NCI-H2107 (cell line): ENCODE measurements around the gene ASCC1.
A peak's percentile ranks its signal among the peaks of the same experiment; 100 is the strongest.
"Not testable (repeated sequence)": the region's sequence is repeated elsewhere in the genome, so short reads cannot be mapped to it uniquely, and the experiment has no call there.

Experiments used
- DNase-seq: peaks from one replicate; lab custom pipeline; 2025; lab: John Stamatoyannopoulos, UW

The ASCC1 gene

DNA sequence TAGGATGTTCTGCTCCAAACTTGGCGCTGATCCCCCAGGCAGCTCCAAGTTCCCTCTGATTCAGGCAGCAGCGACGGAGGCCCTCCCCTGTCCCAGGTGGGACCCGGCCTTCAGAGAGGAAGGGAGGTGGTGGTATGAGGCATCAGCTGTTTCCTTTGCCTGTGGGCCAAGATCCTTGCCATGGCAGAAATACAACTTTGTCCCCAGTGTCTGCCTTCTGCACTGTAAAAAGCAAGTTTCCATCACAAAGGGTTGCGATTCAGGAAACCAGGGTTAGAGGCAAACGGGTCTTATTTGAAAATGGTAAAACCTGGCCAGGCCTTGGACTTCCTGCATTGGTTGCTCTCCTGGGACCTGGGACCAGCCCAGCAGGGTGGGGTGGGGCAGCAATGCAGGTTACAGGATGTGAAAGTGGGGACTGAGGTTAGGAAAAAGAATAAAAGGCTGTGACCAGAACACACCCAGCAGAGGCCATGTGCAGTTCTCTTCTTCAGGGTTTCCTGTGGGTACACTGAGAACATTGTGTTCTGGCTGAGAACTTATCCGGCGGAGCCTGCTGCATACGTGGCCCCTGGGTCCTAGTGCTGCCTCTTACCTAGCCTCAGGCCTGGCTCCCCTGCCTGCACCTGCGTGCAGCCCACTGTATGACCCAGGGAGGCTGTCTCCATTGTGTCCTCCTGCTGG lies 32.5 kb upstream of the ASCC1 start:
- no peak for DNase-seq

DNA sequence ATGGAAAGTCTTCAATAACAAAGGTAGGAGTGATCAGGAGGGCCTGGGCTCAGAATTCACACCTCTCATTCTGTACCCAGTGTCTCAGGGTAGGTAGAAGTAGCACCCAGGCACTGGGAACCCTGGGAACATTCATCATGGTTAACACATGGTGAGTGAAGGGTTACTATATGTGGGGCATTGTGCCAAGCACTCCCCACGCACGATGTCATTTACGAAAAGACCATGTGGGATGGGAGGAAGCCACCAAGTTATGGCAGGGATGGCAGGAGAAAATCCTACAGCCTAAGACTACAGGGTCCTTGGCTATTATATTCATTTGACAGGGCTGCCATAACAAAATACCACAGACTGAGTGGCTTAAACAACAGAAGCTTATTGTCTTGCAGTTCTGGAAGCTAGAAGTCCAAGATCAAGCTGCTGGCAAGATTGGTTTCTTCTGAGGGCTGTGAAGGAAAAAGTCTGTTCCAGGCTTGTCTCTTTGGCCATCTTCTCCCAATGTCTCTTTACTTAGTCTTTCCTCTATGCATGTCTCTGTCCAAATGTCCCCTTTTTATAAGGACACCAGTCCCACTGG lies 30.0 kb upstream of the ASCC1 start:
- no peak for DNase-seq

DNA sequence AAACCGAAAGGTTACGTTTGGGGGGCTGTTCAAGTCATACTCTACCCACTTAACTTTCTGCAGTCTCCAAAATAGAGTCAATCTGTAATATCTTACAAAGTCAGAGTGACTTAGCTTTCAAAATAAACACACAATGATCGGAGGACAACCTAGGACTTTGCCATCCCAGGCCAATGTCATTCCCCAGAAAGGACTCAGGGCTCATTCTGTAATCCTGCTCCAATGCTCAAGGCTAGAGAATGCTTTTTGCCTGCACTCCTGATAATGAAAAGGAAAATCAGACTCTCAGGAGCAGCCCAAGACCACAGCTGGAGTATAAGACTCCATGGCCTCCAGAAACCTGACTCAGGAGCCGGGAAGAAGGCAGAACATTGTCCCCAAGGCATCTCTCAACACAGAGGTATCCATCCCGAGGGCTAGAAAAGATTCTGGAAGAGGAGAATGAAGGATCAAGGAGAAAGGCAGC lies 28.5 kb upstream of the ASCC1 start:
- no peak for DNase-seq

DNA sequence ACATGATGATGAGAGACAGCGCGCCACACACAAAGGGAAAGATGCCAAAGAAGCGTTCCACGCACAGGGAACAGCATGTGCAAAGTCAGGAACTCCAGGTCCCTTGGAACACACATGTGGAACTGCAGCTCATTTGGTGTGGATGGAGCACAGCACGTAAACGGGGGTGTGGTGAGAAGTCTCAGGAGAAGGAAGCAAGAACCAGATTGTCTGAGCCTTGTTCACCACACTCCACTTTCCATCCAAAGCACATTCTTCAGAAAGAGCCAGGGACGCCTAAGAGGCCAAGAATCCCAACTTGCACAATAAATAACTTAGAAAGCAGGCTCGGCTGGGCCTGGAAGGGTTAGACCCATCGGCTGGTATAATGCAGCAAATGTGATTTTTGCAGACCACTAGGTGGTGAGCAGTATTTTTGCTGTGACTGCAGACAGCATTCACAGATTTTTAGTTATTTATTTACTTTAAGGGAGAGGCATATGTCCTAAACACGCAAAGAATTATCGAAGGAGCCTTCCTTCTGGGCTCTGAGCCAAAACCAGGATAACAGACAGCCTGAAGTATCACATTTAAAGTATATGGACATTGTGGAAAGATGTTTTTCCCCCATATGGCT lies 27.9 kb upstream of the ASCC1 start:
- no peak for DNase-seq

DNA sequence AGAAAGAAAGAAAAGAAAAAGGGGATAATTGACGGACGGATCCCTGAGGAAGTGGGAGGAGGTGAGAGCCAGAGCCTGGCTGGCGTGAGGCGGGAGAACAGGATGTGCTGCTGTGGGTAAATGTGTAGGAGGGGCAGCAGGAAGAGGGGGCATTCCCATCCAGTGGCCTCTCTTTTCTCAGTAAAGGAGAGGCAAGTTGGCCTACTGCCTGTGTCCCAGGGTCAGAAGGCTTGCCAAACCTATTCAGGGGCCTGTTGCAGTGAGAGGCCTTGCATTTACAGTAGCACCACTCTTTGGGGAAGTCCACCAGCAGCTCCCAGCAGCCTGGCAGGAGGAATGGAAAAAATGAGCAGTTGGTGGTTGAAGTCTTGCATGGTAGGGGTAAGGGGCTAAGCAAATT lies 26.6 kb upstream of the ASCC1 start:
- DNase-seq, result no peak

GRCh38 chr10:72241691-72242252 lies 25.7 kb upstream of the ASCC1 start:
- DNase-seq, result no peak

DNA sequence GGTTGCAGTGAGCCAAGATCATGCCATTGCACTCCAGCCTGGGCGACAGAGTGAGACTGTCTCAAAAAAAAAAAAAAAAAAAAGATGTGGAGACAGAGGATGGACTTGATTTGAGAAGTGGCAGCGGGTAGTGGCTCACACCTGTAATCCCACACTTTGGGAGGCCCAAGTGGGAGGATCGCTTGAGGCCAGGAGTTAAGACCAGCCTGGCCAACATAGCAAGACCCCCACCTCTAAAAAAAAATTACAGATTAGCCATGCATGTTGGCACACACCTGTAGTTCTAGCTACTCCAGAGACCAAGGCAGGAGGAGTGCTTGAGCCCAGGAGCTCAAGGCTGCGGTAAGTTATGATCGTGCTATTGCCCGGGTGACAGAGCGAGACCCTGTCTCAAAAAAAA lies 24.3 kb upstream of the ASCC1 start:
- no peak for DNase-seq

- DNase-seq, result no peak
Measured at GRCh38 chr10:72239409-72239808, 23.3 kb upstream of the ASCC1 start.

DNA sequence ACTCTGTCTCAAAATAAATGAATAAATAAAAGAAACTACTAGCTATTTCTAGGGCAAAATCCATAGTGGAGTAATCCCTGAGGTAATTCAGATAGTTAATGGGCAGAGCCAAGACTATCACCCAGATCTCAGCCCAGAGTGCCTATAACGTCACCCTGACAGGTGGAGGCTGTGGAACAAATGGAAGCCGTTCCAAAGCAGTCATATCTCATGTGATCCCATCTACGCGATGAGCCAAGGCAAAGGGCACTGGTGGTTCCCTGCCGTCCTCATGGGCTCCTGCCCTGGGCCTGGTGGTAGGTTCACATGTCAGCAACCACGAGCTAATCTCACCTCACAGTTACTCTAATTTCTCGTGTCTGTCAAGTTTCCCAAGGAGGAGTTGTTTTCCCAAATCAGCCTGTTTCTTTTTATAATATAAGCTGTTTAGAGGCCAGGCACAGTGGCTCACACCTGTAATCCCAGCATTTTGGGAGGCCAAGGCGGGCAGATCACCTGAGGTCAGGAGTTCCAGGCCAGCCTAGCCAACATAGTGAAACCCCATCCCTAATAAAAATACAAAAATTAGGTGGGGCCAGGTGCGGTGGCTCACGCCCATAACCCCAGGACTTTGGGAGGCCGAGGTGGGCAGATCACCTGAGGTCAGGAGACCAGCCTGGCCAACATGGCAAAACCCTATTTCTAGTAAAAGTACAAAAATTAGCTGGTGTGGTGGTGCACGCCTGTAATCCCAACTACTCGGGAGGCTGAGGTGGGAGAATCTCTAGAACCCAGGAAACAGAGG lies 22.5 kb upstream of the ASCC1 start:
- no peak for DNase-seq

DNA sequence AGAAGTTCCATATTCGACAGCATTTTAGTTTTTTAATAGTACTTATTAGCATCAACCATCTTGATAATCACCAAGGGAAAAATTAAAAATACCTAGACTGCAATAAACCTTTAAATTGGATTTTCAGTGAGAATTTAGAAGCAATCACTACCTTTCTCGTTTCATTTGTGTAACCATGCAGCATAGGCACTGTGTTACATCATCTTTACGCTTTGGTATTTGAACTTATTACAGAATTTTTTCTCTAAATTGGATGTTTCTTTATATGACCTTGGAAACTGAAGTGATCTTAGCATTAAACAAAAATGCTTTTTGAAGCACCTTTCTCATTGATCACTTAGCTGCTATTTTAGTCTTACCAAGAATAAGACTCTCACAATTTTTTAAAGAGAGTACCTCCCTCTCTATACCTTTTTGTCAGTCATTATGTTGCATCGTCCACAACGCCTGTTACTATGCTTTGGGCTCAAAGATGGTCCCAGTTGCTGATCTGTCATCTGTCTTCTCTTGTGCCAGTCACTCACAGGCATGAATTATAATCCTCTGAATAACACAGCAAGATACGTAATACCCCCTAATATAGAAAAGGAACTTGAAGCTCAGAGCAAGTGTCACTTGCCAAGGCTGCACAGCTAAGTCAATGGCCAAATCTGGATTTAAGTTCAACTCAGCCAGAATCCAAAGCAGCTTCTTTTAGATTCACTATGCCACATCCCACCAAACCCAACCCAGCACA lies 19.6 kb upstream of the ASCC1 start:
- no peak for DNase-seq

DNA sequence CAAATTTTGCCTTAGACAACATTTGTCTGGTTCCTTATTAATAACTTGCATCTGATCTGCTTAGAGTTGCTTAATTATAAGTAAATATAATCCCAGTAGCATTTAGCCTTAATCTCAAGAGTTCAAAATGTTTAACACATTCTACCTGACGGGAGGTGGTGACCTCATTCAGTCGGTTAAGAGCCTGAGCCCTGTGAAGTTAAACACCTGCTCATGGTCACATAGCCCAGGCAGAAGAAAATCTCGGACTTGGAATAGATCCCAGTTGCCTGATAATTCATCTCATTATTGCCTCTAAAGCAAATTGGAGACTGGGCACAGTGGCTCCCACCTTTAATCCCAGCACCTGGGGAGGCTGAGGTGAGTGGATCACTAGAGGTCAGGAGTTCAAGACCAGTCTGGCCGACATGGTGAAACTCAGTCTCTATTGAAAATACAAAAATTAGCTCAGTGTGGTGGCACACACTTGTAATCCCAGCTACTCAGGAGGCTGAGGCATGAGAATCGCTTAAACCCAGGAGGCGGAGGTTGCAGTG lies 18.6 kb upstream of the ASCC1 start:
- DNase-seq, result peak; percentile 2

GRCh38 chr10:72233621-72234020 lies 17.5 kb upstream of the ASCC1 start:
- DNase-seq, result no peak

GRCh38 chr10:72229261-72230251 lies 13.5 kb upstream of the ASCC1 start:
- no peak for DNase-seq

GRCh38 chr10:72228318-72228751 lies 12.3 kb upstream of the ASCC1 start:
- DNase-seq, result peak; percentile 40

DNA sequence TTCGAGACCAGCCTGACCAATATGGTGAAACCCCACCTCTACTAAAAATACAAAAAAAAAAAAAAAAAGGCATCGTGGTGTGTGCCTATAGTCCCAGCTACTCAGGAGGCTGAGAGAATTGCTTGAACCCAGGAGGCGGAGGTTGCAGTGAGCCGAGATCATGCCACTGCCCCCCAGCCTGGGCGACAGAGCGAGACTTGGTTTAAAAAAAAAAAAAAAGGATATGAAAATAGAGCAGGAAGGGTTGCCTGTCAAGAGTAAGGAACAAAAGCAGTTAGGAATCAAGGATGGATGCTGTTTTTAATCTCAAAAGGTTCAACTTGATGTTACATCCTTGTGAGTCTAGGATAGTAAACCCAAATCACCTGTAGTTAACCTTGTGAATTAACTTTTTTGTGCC lies 11.8 kb upstream of the ASCC1 start:
- no peak for DNase-seq

GRCh38 chr10:72226418-72227027 lies 10.4 kb upstream of the ASCC1 start:
- DNase-seq, result no peak

DNA sequence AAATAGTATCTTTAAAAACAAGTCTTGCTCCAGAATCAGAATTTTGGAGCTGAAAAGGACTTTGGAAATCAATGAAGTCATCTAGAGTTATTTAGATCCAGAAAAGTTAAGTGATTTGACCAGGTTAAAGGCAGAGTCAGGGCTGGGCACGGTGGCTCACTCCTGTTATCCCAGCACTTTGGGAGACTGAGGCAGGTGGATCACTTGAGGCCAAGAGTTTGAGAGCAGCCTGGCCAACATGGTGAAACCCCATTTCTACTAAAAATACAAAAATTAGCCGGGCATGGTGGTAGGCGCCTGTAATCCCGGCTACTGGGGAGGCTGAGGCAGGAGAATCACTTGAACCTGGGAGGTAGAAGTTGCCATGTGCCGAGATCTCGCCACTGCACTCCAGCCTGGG lies 8.1 kb upstream of the ASCC1 start:
- DNase-seq, result not testable (repeated sequence)

GRCh38 chr10:72223743-72224101 lies 7.6 kb upstream of the ASCC1 start:
- DNase-seq, result no peak

- DNase-seq, result no peak
Measured at GRCh38 chr10:72221278-72221677, 5.2 kb upstream of the ASCC1 start.

DNA sequence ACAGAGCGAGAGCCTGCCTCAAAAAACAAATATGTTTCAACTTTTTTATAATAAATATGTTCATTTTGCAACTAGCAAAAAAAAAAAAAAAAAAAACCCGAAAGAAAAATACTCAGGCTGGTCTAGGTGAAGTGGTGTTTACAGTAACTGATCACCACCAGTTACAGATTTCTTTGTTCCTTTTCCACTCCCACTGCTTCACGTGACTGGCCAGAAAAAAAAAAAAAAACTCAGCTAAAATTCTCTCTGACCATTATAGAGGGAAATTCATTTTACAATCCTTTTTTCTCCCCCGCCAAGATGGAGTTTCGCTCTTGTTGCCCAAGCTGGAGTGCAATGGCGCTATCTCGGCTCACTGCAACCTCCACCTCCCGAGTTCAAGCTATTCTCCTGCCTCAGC lies 4.6 kb upstream of the ASCC1 start:
- no peak for DNase-seq
